ENCODE measurements around the gene KPNB1.
A peak's percentile ranks its signal among the peaks of the same experiment; 100 is the strongest.

Gene KPNB1

GRCh38 chr17:47650525-47651522 is 1.1 kb downstream of the KPNB1 start:
- no peak for TF ChIP-seq CTCF (conservative IDR thresholded peaks at IDR 0.05; ENCODE audit: low read depth, low read length)
- peak; percentile 84 for DNase-seq (ENCODE audit: low read depth)
- peak overlapping the region; percentile 80 for H3K4me3 ChIP-seq (ENCODE audit: low read length)

GRCh38 chr17:47651704-47652103 is 2.0 kb downstream of the KPNB1 start:
- TF ChIP-seq CTCF (conservative IDR thresholded peaks at IDR 0.05; ENCODE audit: low read depth, low read length), result no peak
- DNase-seq (ENCODE audit: low read depth), result no peak
- H3K4me3 ChIP-seq (ENCODE audit: low read length), result peak overlapping the region; percentile 80

GRCh38 chr17:47652570-47652969 is 2.9 kb downstream of the KPNB1 start:
- no peak for TF ChIP-seq CTCF (conservative IDR thresholded peaks at IDR 0.05; ENCODE audit: low read depth, low read length)
- no peak for DNase-seq (ENCODE audit: low read depth)
- H3K4me3 ChIP-seq (ENCODE audit: low read length), result no peak overlapping the region

- no peak for TF ChIP-seq CTCF (conservative IDR thresholded peaks at IDR 0.05; ENCODE audit: low read depth, low read length)
- H3K4me3 ChIP-seq (ENCODE audit: low read length), result no peak overlapping the region
- no peak for DNase-seq (ENCODE audit: low read depth)
Measured at GRCh38 chr17:47653442-47653841, 3.7 kb downstream of the KPNB1 start.

- DNase-seq (ENCODE audit: low read depth), result no peak
- no peak overlapping the region for H3K4me3 ChIP-seq (ENCODE audit: low read length)
- no peak for TF ChIP-seq CTCF (conservative IDR thresholded peaks at IDR 0.05; ENCODE audit: low read depth, low read length)
Measured at GRCh38 chr17:47654991-47655390, 5.3 kb downstream of the KPNB1 start.

- TF ChIP-seq CTCF (conservative IDR thresholded peaks at IDR 0.05; ENCODE audit: low read depth, low read length), result no peak
- DNase-seq (ENCODE audit: low read depth), result no peak
- H3K4me3 ChIP-seq (ENCODE audit: low read length), result no peak overlapping the region
Measured at GRCh38 chr17:47660064-47660492, 10.4 kb downstream of the KPNB1 start.
